Renal pelvis (tissue), 4 donors: ENCODE results near the gene PHF14. TPM values are rescaled to one million over a fixed set of nuclear protein-coding genes. Genes with fewer than 3 reads are reported as not detected.
"Not testable (repeated sequence)": the region's sequence is repeated elsewhere in the genome, so short reads cannot be mapped to it uniquely, and the experiment has no call there.

Experiments used
- DNase-seq: peaks from one replicate; pipeline ENCODE4 v3.0.0-alpha.2; 2013
- polyA plus RNA-seq, 3 donors: library from polyadenylated mRNA; unstranded; fragments of 120-200 nt; gene quantifications; one replicate each; pipeline ENCODE4 v1.2.1, GENCODE V29; 2013; ENCODE audit not compliant: insufficient read length in 3 of 3

PHF14 gene
- polyA plus RNA-seq, 3 donors, result 57.8 to 70.8 (median 60.9) TPM

DNA sequence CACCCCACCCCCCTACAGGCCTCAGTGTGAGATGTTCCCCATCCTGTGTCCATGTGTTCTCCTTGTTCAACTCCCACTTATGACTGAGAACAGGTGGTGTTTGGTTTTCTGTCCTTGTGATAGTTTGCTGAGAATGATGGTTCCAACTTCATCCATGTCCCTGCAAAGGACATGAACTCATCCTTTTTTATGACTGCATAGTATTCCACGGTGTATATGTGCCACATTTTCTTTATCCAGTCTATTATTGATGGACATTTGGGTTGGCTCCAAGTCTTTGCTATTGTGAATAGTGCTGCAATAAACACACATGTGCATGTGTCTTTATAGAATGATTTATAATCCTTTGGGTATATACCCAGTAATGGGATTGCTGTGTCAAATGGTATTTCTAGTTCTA, 13.4 kb upstream of the PHF14 start:
- not testable (repeated sequence) for DNase-seq

- not testable (repeated sequence) for DNase-seq
These were observed 8.7 kb upstream of the PHF14 start for GRCh38 chr7:10965016-10965415.

DNA sequence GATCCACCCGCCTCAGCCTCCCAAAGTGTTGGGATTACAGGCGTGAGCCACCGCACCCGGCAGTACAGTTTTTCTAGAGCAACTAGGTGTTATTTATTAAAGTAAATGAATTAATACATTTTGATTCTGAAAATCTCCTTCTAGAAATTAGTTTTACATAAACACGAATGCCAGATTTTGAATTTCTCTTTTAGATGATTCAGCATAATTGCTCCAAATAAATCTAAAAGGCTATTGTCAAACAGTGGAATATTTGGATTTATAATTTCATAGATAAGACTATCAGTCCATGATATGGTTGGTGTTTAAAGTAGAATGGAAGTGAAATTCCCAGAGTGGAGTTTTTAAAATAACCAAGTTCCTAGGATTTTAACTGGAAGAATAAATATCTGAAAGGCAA, 1.5 kb upstream of the PHF14 start:
- no peak for DNase-seq

DNA sequence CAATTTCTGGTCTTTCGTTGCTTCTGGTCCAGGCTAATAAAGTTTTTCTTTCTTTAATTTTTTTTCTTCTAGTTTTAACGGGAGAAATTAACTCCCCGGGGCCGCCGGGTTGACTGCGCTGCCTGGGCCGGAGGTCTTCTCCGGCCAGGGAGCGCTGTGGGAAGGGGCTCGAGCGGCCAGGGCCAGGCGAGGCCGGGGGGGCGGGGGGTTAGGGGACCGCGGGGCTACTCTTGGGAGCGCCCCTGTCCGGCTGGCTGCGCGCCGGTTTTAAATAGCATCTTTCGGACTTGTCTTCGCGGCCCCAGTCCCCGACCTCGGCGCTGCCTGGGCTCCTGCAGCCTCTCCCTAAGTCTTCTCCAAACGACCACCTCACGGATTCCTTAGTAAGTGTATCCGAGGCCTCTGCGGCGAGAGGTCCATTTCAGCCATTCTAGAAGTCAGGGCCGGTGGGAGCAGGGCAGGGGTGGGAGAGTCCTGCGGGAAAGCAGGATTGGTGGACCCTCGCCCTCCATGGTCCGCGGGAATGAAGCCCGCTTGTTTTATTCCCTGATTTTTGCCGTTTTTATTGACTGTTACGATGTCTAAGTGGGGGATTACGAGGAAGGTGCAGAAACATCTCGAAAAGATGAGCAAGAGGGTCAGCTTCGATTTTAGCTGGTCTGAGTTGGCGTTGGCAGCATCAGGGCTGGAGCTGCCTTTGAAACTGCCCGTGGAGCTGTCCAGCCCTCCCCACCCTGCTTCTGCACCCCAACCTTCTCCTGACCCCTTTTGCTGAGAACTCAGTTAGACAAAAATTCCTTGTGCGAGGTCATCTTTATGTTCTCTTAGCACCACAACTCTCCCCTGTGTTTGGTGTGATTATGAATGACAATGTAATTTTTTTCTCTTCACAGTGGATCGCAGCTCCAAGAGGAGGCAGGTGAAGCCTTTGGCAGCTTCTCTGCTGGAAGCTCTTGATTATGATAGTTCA, 555 bp downstream of the PHF14 start:
- DNase-seq, result peak; percentile 53

DNA sequence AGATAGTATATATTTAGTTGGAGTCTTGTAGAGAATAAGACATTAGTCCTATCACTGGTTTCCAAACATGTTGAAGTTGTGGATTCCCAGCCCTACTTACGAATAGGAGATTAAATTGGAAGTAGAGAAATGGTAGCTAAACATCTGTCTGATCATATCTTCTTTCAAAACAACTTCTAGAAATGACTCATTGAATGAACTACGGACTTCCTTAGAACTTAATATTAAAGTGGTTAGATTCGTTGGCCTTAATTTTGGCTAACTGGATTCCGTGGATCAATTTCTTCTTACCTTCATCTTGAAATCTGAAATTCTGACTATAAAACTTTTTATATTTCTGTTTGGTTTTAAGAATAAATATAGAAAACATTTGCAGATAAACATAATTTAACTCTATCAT, 3.4 kb downstream of the PHF14 start:
- no peak for DNase-seq

DNA sequence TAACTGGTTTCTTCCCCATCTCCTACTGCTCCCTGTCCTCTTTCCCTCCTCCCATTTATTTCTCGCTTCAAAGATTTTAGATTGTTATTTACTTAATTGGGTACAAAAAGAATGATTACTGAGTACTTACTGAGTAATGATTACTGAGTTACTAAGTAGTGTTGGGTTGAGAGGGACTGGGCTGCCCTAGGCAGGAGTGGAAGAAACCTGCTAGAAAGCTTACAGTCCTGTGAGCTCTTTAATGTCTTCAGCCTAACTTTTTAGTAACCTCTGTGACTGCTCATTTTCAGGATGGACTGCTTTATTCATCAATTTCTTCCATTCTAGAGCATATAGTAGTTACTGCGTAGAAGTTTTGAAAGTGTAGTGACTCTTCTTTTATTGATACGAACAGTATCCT, 7.6 kb downstream of the PHF14 start:
- no peak for DNase-seq

- DNase-seq, result not testable (repeated sequence)
These were observed 17.1 kb downstream of the PHF14 start for GRCh38 chr7:10990748-10991147.

DNA sequence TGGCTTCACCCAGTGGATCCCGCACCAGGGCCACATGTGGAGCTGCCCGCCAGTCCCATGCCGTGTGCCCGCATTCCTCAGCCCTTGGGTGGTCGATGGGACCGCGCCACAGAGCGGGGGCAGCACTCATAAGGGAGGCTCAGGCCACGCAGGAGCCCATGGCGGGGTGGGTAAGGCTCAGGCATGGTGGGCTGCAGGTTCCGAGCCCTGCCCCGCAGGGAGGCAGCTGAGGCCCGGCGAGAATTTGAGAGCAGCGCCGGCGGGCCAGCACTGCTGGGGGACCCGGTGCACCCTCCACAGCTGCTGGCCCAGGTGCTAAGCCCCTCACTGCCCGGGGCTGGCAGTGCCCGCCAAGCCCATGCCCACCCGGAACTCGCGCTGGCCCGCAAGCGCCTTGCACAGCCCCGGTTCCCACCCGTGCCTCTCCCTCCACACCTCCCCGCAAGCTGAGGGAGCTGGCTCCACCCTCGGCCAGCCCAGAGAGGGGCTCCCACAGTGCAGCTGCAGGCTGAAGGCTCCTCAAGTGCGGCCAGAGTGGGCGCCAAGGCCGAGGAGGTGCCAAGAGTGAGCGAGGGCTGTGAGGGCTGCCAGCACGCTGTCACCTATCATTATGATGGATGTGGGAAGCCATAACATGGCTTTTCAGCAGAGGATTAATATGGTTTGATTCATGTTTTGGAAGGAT, 22.0 kb downstream of the PHF14 start:
- DNase-seq, result not testable (repeated sequence)

- DNase-seq, result no peak
These were observed 25.5 kb downstream of the PHF14 start for GRCh38 chr7:10998996-10999757.

GRCh38 chr7:11005202-11005601, 31.5 kb downstream of the PHF14 start:
- no peak for DNase-seq

GRCh38 chr7:11006291-11006690, 32.6 kb downstream of the PHF14 start:
- DNase-seq, result no peak

- no peak for DNase-seq
These were observed 36.0 kb downstream of the PHF14 start for GRCh38 chr7:11009631-11010030.

DNA sequence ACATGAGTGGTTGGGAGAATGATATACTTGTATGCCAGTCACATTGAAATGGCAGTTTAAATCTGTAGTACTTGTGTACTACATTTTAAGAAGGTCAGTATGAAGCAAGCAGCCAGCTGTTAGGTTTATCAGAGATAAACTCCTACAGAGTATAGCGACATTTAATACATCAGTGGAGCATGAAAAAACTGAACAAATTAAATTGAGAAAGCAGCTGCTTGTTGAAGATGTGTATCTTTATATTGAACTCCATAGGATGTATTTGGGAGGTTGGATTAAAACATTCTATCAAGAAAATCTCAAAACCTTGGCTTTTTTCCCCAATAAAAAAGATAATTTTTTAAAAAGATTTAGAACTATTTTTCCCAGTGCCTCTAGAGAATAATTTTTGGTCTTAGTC, 47.8 kb downstream of the PHF14 start:
- DNase-seq, result no peak

DNA sequence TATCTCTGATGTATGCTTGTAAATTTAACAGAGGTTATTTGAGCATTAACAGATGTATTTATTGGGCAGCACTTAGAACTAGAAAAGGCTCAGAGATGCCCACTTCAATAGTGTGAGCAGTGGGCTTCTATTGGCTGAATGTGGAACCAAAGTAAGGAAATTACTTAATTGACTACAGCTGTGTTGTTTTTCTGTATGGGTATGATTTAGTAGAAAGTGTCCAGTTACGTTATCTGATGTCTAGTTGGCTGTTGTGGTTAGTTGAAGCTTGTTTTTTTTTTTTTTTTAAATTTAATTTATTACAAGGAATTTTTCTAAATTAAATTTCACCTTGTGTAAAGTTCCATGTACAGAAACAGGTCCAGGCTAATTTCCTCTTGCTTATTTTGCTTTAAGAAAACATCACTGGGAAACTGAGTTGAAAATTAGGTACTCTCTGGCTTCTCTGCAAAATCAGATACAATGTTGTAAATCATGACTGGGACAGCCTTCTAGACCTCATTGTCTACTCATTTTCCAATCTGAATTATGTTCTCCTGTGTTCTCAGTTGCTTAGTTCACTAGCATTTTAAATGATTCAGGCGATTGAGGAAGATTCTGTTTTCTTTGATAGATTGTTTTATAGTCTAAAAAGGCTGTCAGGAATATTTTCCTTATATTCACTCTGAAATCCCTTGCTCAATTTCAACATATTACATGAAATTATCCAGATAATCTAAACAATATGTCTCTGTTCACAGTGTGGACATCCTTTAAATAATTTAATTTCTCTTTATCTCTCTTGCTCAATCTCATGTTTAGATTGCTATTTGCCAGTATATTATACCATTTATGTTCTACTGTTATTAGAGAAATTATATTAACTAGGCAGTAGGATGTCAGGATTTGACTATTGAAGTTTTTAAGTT, 53.0 kb downstream of the PHF14 start:
- DNase-seq, result no peak

DNA sequence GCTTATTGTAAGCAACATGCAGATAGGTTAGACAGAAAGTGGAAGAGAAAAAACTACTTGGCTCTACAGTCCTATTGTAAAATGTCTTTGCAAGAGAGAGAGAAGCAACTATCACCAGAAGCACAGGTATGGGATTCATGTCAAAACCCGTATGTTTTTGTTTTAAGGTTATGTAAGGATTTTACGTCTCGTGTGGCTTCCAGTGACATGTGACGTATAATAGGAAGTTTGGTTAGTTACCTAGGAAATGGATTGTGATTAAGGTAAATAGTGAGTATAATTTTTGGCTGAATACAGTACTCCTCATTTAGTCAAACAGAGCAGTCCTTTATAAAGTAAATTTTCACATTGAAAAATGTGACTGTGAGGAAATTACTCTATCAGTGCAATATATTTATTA, 62.0 kb downstream of the PHF14 start:
- no peak for DNase-seq

- DNase-seq, result no peak
These were observed 66.3 kb downstream of the PHF14 start for GRCh38 chr7:11039974-11040373.

DNA sequence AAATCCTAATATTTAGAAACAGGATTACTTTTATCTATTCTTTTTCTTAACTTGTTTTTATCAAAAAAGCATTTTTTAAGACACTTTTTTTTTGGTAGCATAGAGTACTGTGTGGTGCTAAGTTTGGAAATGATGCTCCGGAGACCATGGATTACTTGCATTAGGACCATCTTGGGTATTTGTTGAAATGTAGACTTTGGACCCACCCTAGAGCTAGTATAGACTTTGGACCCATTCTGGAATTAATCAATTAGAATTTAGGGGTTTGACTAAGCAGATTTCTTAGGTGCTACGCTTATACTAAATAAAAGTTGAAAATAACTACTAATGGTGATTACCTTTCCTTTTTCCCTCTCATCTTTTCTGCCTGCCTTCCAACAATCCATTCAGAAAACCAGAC, 80.4 kb downstream of the PHF14 start:
- DNase-seq, result no peak

GRCh38 chr7:11060893-11061292, 87.2 kb downstream of the PHF14 start:
- no peak for DNase-seq

DNA sequence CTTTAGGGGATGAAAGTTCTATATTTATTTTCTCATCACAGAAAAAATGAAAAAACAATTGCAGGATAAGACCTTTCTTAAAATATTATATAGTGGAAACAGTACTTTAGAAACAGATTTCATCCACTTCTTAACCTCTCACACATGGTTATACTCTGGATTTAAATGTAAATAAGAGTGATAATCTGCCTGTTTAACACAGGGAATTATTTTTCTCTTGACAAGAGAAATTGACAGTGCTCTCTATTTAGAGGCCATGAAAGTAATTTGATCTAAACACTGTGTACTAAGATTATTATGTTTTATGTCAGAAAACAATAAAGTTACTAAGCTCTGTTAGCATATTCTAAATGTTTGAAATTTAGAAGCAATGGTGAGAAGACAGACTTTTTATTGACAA, 88.4 kb downstream of the PHF14 start:
- no peak for DNase-seq

DNA sequence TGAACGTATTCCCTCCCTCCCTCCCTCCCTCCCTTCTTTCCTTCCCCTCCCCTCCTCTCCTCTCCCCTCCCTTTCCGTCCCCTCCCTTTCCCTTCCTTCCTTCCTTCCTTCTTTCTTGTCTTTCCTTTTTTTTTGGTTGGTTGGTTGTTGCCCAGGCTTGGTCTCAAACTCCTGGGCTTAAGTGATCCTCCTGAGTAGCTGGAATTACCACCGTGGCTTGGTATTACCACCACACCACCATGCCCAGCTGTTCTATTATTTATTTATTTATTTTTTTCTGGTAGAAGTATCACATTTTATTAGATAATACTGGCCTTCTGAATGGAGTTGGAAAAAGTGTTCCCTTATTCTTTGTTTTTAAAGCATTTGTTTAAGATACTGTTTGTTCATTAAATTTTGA, 95.9 kb downstream of the PHF14 start:
- DNase-seq, result no peak

DNA sequence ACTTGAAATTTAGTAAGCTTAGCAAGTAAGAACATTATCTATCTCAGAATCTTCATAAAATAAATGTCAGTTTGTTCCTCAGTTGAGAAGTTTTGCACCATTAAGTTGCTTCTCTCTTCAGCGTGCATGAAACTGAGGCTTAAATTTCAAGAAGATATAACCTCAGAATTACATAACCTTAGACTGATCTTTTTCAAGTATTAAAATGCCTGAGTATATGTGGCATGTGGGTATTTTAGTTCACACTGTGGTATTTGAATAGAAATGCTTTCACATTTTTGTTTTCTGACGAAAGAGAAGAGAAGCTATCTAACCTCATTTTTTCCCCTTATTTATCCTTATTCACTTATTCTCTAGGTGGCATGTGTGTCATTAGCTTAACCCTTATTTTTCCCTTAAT, 104.1 kb downstream of the PHF14 start:
- no peak for DNase-seq
